Adrenal gland (tissue), 12 donors: ENCODE data around the gene LPAR3. TPM values are rescaled to one million over a fixed set of nuclear protein-coding genes. Genes with fewer than 3 reads are reported as not detected.

Source experiments
- DNase-seq, 7 donors: peaks; one replicate each; pipeline ENCODE4 v3.0.0-alpha.2; 2019 to 2020
- H3K27ac ChIP-seq, 5 donors: fragments of 200-600 bp; sonication (generic) in 4 of 5; 1 replicate in 3 of 5; 2 replicates in 2 of 5; pipeline versions ENCODE4 v1.5.1 to v1.8.0; 2016 to 2020; ENCODE audit warnings: mild to moderate bottlenecking in 1 of 5
- H3K27me3 ChIP-seq: fragments of 200-600 bp; 2 replicates; pipeline ENCODE4 v1.8.0; 2021
- H3K36me3 ChIP-seq, 2 donors: fragments of 200-600 bp; replicated peaks in 1 of 2; 1 replicate in 1 of 2; 2 replicates in 1 of 2; pipeline versions ENCODE4 v1.5.1 to v1.8.0; 2018 to 2022
- H3K4me1 ChIP-seq, 2 donors: fragments of 200-600 bp; replicated peaks in 1 of 2; 1 replicate in 1 of 2; 2 replicates in 1 of 2; pipeline versions ENCODE4 v1.5.1 to v1.8.0; 2018 to 2021
- H3K4me3 ChIP-seq, 4 donors: fragments of 200-600 bp; sonication (generic) in 3 of 4; one replicate each; pipeline ENCODE4 v1.5.1; 2016 to 2018
- H3K9me3 ChIP-seq, 3 donors: fragments of 200-600 bp; sonication (generic) in 1 of 3; replicated peaks in 1 of 3; 1 replicate in 2 of 3; 2 replicates in 1 of 3; pipeline versions ENCODE4 v1.5.1 to v1.8.0; 2016 to 2021
- CTCF ChIP-seq, 6 experiments: fragments of 450-650 bp in 4 of 6; fragments of 200-600 bp in 2 of 6; sonication (generic) in 1 of 6; IDR thresholded peaks; 1 replicate in 5 of 6; 2 replicates in 1 of 6; pipeline versions ENCODE4 v1.5.1 to v1.8.0; 2016 to 2021; ENCODE audit warnings: antibody characterized with exemption in 6 of 6, mild to moderate bottlenecking in 2 of 6, moderate library complexity in 1 of 6
- POLR2A ChIP-seq, 2 donors: fragments of 450-650 bp; IDR thresholded peaks; one replicate each; pipeline ENCODE4 v1.6.1; 2017; ENCODE audit warnings: antibody characterized with exemption in 2 of 2, mild to moderate bottlenecking in 2 of 2, moderate library complexity in 1 of 2
- WGBS, 4 donors: extraction: QIAGEN DNeasy Blood & Tissue Kit in 2 of 4; methylation state at CpG; one replicate each; pipeline versions ENCODE4 v1.1.5 to v1.1.7; 2013 to 2017; 5-methylcytosine and 5-hydroxymethylcytosine counted together
- intact Hi-C, 2 donors: fragments of 100-400 bp; cut with DNase I; formaldehyde crosslinking; loops; one replicate each; pipeline versions ENCODE4 v1.14.1 to v1.15.0; 2022 to 2023
- polyA plus RNA-seq, 3 donors: library from polyadenylated mRNA; stranded (reverse); fragments of 200-250 nt in 2 of 3; fragments of 350-450 nt in 1 of 3; fragmentation: Illumina TruSeq in 1 of 3; extraction: RNeasy Lipid Tissue Mini Kit (QIAGEN cat#74804) in 1 of 3; gene quantifications; one replicate each; pipeline ENCODE4 v1.2.3, GENCODE V29; 2013 to 2014
- total RNA-seq, 9 donors: library from RNA; depleted of rRNA in 4 of 9; stranded (reverse); fragments of >200 nt in 4 of 9; fragments of 120-200 nt in 1 of 9; fragmentation: NEBNext Ultra II Directional in 1 of 9; extraction: Animal tissue kit (Norgen Biotek cat#: 25700) in 1 of 9; gene quantifications; one replicate each; pipeline versions ENCODE4 v1.1.0 to v1.2.4, GENCODE V29; 2013 to 2023
- donor health status: healthy with polysubstance abuse.
- donor health status: Bipolar disorder and iron deficiency.
- donor health status: DM: yes; HTN: yes; CAD: no.
- donor health status: DM: no; HTN: no; CAD: no.
- donor health status: DM: no; HTN: no; CAD: no.
- donor health status: DM: yes; HTN: yes; CAD: no.

LPAR3 gene
- total and polyA plus RNA-seq, 12 donors, result 0.06 to 7.1 (median 1.8) TPM

GRCh38 chr1:84836145-84836544 is 56.9 kb downstream of the LPAR3 start:
- H3K27ac ChIP-seq, result no peak overlapping the region
- no peak for DNase-seq
- TF ChIP-seq CTCF (IDR thresholded peaks at IDR 0.05) (no peak), POLR2A (IDR thresholded peaks at IDR 0.05) (no peak)
- H3K27me3 ChIP-seq, result no peaks in the 10 kb centered on the region
- no peaks in the 10 kb centered on the region for H3K4me1 ChIP-seq
- intact Hi-C loops, result no loop called here
- no peaks in the 10 kb centered on the region for H3K9me3 ChIP-seq
- H3K4me3 ChIP-seq, result no peak overlapping the region
- H3K36me3 ChIP-seq, result no peaks in the 10 kb centered on the region
- 56 to 89% (median 77%) methylated on average over 3 of the region's 3 CpGs for WGBS, 4 donors

DNA sequence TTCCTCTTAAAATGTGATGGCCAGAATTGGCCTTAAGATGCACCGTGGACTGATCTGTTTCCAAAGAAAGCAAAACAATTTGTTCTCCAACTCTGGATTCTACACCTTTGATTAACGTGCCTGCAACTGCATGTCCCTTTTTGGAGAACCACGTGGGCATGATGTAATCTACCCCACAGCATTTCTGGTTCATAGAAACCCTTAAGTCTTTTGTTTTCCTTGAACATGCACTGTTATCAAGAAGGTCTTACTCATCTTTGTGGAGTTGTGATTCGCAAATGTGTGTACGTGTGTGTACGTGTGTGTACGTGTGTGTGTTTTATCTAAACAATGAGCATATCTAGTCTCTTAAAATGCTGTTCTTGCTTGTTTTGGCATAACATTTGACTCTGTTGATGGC is 57.8 kb downstream of the LPAR3 start:
- TF ChIP-seq CTCF (IDR thresholded peaks at IDR 0.05) (no peak), POLR2A (IDR thresholded peaks at IDR 0.05) (no peak)
- no peaks in the 10 kb centered on the region for H3K27me3 ChIP-seq
- DNase-seq, result no peak
- no peak overlapping the region for H3K4me3 ChIP-seq
- 71 to 83% (median 76%) methylated on average over 7 of the region's 7 CpGs for WGBS, 4 donors
- intact Hi-C loops, result no loop called here
- H3K4me1 ChIP-seq, result no peaks in the 10 kb centered on the region
- no peaks in the 10 kb centered on the region for H3K9me3 ChIP-seq
- H3K27ac ChIP-seq, result no peak overlapping the region
- H3K36me3 ChIP-seq, result no peaks in the 10 kb centered on the region

DNA sequence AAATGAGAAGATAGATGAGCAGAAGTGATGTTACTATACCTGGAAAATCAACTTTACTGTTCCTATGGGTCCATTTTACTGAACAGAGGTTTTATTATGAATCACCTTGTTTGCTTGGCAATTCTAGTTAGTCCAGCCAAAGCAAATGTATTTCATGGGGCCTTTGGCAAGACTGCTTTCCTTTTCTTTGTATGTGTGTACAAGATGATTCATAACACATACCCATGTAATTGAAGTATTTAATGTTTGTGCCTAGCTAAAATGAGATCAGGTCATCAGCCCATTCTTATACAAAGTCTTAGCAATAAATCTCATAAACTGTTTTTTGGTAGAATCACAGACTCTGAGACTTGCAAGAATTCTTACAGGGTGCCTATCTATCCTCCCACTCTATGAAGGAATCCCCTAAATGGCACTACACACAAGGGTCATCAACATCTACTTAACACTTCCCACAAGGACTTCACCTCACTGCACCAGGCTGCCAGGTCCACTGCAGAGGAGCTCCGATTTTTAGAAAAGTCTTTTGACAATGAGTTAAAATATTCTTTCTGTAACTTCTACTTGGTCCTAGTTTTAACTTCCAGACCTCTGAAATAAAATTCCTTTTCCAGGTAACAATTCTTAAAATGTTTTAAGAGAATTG is 58.5 kb downstream of the LPAR3 start:
- Histone ChIP-seq H3K9me3 (no peaks in the 10 kb centered on the region), H3K4me3 (no peak overlapping the region), H3K27ac (no peak overlapping the region), H3K36me3 (no peaks in the 10 kb centered on the region), H3K4me1 (no peaks in the 10 kb centered on the region), H3K27me3 (no peaks in the 10 kb centered on the region)
- intact Hi-C loops, result no loop called here
- DNase-seq, result no peak
- TF ChIP-seq POLR2A (IDR thresholded peaks at IDR 0.05) (no peak), CTCF (IDR thresholded peaks at IDR 0.05) (no peak)
- WGBS, 4 donors, result 75 to 89% (median 81%) methylated on average over 1 of the region's 1 CpG

DNA sequence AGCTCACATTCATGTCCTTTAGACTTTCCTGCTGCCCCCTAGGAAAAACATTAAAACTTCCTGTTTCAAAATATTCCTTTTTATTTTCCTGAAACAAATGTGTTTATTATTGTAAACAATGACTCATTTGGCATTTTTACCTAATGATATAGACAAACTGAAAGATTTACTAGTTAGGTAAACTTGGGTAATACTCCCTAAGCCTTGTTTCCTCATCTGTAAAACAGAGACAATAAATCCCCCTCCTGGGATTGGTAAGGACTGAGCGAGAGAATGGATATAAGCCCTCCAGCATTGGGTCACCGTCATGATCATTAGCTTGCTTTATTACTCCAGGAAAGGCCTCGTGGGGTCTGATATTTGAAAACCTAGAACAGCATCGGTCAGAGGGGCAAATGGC is 59.8 kb downstream of the LPAR3 start:
- TF ChIP-seq POLR2A (IDR thresholded peaks at IDR 0.05) (no peak), CTCF (IDR thresholded peaks at IDR 0.05) (no peak)
- H3K36me3 ChIP-seq, result no peaks in the 10 kb centered on the region
- no peaks in the 10 kb centered on the region for H3K9me3 ChIP-seq
- H3K27ac ChIP-seq, result no peak overlapping the region
- no peak for DNase-seq
- no peaks in the 10 kb centered on the region for H3K27me3 ChIP-seq
- H3K4me1 ChIP-seq, result no peaks in the 10 kb centered on the region
- 78 to 86% (median 80%) methylated on average over 4 of the region's 4 CpGs for WGBS, 4 donors
- intact Hi-C loops, result no loop called here
- no peak overlapping the region for H3K4me3 ChIP-seq
